LNCAP (cell line): Measurements from ENCODE around the gene LIPT1.

ENCODE experiments used
- CTCF ChIP-seq: fragments of 450-650 bp; IDR thresholded peaks from 2 replicates; pipeline ENCODE4 v1.5.1; 2017; ENCODE audit warnings: mild to moderate bottlenecking

The LIPT1 gene

GRCh38 chr2:99201959-99202678 is 47.4 kb downstream of the LIPT1 start:
- no peak for TF ChIP-seq CTCF

- no peak for TF ChIP-seq CTCF
These were observed 50.7 kb downstream of the LIPT1 start for GRCh38 chr2:99205491-99205890.
